Measurements from ENCODE around the gene HECTD4.

The HECTD4 gene

DNA sequence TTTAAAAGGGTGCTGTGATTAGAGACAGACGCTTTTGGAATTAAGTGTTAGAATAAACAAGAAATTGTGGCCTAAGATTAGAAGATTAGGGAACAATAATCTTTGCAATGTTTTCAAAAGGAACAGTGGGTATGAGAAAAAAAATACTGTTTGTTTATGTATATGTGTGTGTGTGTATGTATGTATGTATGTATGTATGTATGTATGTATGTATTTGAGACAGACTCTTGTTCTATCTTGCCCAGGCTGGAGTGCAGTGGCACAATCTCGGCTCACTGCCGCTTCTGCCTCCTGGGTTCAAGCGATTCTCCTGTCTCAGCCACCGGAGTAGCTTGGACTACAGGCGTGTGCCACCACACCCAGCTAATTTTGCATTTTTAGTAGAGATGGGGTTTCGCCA lies 175.3 kb downstream of the HECTD4 start:
- TF ChIP-seq CTCF (conservative IDR thresholded peaks at IDR 0.05; ENCODE audit: low read depth, low read length), result no peak
- no peak for DNase-seq (ENCODE audit: low read depth)
- no peak overlapping the region for H3K4me3 ChIP-seq (ENCODE audit: low read depth, low read length)

GRCh38 chr12:112199136-112199535 lies 183.1 kb downstream of the HECTD4 start:
- DNase-seq (ENCODE audit: low read depth), result peak; percentile 14
- TF ChIP-seq CTCF (conservative IDR thresholded peaks at IDR 0.05; ENCODE audit: low read depth, low read length), result no peak
- no peak overlapping the region for H3K4me3 ChIP-seq (ENCODE audit: low read depth, low read length)

DNA sequence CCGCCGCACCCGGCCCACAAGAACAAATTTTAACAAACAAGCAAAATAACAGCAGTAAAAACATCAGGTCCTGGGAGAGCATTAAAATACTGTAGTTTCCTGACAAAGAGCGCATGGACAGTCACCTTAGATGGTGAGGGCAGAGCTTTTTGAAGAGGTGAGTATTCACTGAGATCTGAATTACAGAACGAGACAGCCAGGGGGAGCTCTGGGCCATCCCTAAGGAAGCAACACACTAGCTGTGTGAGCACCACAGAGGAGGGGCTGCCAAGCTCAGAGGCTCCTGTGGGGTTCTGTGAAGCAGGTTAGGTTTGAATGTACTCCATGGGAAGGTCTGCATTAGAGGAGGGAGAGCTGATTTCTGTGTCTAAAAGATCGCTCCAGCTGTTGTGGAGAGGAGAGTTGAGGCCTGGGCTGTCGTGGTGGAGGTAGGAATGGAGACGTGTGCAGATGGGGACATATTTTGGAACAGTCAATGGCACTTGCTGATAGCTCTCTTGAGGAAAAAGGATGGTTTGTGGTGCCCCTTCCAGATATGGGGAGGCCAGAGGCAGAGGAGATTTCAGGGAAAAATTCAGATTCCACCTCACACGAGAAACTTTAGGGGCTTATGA lies 184.0 kb downstream of the HECTD4 start:
- no peak overlapping the region for H3K4me3 ChIP-seq (ENCODE audit: low read depth, low read length)
- TF ChIP-seq CTCF (conservative IDR thresholded peaks at IDR 0.05; ENCODE audit: low read depth, low read length), result peak; percentile 84
- peak; percentile 83 for DNase-seq (ENCODE audit: low read depth)

DNA sequence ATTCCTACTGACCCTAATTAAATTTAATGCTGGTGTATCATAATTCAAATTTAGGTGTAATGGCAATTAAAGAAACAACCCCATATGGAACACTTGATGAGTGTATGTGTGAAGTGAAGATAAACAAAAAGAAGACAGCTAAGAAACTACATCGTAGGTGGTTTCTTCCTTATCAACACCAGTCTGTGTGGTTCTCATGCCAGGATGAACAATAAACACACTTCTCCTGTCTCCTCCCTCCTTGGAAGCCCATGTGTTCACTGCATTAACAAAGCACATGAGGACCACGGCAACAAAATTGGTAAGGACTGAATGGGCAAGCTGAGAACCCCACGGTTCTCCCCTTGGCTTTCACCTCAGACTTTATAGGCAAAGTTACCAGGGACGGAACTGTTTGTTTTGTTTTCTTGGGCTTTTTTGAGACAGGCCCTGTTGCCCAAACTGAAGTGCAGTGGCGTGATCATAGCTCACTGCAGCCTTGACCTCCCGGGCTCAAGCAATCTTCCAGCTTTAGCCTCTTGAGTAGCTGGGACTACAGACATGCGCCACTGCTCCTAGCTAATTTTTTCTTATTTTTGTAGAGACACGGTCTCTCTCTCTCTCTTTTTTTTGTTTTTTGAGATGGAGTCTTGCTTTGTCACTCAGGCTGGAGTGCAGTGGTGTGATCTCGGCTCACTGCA lies 185.9 kb downstream of the HECTD4 start:
- no peak overlapping the region for H3K4me3 ChIP-seq (ENCODE audit: low read depth, low read length)
- no peak for DNase-seq (ENCODE audit: low read depth)
- TF ChIP-seq CTCF (conservative IDR thresholded peaks at IDR 0.05; ENCODE audit: low read depth, low read length), result no peak

DNA sequence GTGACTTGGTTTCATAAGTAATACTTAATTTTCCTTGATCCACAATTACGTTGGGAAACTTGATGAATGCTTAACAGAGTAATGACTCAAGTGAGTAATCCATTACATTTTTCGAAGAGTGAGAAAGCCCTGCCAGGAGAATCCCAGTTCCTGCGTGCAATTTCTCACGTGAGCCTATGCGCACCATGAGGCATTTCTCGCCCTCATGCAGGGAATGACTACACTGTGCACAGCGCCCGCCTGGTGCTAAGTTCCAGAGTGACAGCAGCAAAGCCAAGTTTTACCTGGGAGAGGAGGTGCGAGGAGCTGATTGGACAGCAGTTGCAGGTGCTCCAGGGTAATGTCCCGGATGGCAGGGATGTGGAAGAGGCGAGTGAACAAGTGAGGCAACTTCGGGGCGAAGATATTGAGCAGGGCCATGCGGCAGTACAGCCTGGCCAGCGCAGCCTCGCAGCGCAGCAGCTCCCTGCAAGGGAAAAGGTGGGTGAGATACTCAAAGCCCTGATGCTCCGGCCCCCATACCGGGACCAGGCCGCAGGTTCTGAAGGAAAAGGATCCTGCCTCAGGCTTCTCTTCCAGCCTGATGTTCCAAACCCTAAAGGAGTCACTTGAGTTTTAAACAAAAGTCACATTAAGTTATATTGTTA lies 187.5 kb downstream of the HECTD4 start:
- no peak overlapping the region for H3K4me3 ChIP-seq (ENCODE audit: low read depth, low read length)
- no peak for TF ChIP-seq CTCF (conservative IDR thresholded peaks at IDR 0.05; ENCODE audit: low read depth, low read length)

DNA sequence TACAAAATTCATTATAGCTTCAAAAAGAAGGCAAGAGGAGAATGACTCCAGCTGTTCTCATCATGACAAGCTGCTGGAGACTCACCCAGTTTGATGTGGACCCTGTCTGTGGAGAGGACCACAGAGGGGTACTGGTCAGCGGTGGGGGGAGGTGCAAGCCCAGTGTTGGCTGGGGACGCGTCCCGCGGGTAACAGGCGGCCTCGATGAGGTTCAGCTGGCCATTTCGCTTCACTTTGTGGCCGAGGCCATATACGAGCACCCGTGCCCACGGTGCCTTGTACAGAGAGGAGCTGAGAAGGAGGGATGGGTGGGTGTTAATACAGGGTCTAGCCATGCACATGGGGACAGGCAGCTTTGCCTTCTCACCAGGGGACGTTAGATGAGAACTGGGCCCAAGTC lies 189.8 kb downstream of the HECTD4 start:
- no peak for DNase-seq (ENCODE audit: low read depth)
- no peak overlapping the region for H3K4me3 ChIP-seq (ENCODE audit: low read depth, low read length)
- TF ChIP-seq CTCF (conservative IDR thresholded peaks at IDR 0.05; ENCODE audit: low read depth, low read length), result no peak

More for the DNA sequence above, 187.5 kb downstream of the HECTD4 start:
- DNase-seq (ENCODE audit: low read depth), result no peak
